Stimulated activated naive B cell treated with anti-CD40 and anti-IgM and Interleukin-4, amounts not matched to agents 10 μg/mL and 1 μg/mL and 100 μg/mL, for 72 hours (primary cell): Measurements from ENCODE around the gene PTGIS.

ENCODE experiments used
- ATAC-seq, 2 donors: fragments of 150-1000 bp; cut with Tn5 transposase; replicated peaks; 2 replicates each; pipeline ENCODE4 v1.10.0; 2021; ENCODE audit warnings: moderate library complexity in 1 of 2
- DNase-seq: peaks from one replicate; pipeline ENCODE4 v3.0.0; 2021
- H3K27ac Mint-ChIP-seq: one replicate; pipeline ENCODE4 v1.8.0; 2022; ENCODE audit warnings: mild to moderate bottlenecking, mixed read lengths
- H3K27me3 Mint-ChIP-seq, 2 donors: one replicate each; pipeline ENCODE4 v1.8.0; 2022; ENCODE audit warnings: mixed read lengths in 2 of 2
- H3K36me3 Mint-ChIP-seq, 2 donors: one replicate each; pipeline ENCODE4 v1.8.0; 2022; ENCODE audit warnings: mixed read lengths in 2 of 2, mild to moderate bottlenecking in 1 of 2
- H3K4me1 Mint-ChIP-seq, 2 donors: one replicate each; pipeline ENCODE4 v1.8.0; 2022; ENCODE audit warnings: mixed read lengths in 2 of 2, mild to moderate bottlenecking in 1 of 2
- H3K4me3 Mint-ChIP-seq, 2 donors: one replicate each; pipeline ENCODE4 v1.8.0; 2022; ENCODE audit warnings: mild to moderate bottlenecking in 2 of 2, mixed read lengths in 2 of 2, moderate library complexity in 1 of 2
- H3K9me3 Mint-ChIP-seq, 2 donors: one replicate each; pipeline ENCODE4 v1.8.0; 2022; ENCODE audit warnings: mixed read lengths in 2 of 2, mild to moderate bottlenecking in 1 of 2

PTGIS gene

DNA sequence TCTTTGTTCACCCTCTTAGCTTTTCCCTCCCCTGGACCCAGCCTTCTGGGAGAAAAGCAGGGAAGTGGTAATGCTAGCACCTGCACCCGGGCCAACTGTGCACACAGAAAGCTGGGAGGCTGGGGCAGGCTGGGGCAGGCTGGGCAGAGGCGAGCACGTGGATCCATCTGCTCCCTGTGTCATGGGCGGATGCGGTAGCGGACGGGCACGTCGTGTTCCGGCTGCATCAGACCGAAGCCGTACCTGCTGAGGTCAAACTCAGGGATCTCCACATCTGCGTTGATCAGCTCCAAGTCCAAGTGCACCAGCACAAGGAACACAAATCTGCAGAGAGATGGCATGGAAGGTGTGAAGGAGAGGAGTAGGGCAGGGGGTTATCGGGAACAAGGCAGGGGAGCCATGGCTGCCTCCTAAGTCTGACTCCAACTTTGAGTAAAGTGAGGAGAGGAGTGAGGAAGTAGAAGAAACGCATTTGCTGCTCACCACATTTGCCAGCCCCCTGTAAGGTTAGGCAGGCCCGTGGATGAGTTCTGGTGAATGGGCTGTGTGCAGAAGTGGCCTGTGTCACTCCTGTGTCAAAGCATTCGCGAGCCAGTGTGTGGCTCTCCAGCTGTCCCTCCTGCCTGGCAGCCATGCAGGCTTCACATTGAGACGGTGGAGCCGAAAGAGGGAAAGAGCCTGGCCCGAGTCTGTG is 60.0 kb downstream of the PTGIS start:
- H3K4me3 Mint-ChIP-seq: no peak overlapping the region
- DNase-seq (no peak), ATAC-seq (peak in 1 of 2 donors; percentile 29)
- no peak overlapping the region for H3K27ac Mint-ChIP-seq
- H3K4me1 Mint-ChIP-seq: peaks cover 0 to 5% of the 10 kb centered on the region in 2 donors
- peaks cover 34 to 35% of the 10 kb centered on the region in 2 donors for H3K27me3 Mint-ChIP-seq
- no peaks in the 10 kb centered on the region for H3K9me3 Mint-ChIP-seq
- no peaks in the 10 kb centered on the region for H3K36me3 Mint-ChIP-seq

DNA sequence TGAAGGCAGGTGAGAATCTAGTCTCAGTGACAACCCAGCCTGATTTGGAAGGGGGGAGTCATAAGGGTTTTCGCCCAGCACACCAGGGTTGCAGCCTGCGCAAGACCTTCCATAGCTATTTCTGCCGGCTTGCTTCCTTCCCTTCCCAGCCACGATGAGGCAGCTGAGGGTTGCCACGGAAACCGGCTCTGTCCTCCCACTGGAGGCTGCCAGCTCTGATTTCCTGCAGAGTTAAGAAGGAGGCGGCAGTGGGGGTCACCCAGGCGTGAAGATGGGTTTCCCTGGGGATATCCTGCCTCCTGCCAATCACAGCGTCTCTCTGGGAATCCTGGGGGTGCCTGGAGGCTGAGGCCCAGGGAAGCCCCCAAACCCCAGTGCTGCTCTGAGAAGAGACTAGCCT is 62.4 kb downstream of the PTGIS start:
- Mint-ChIP-seq H3K4me1 (peaks cover 0 to 5% of the 10 kb centered on the region in 2 donors), H3K36me3 (no peaks in the 10 kb centered on the region), H3K27me3 (peaks cover 35 to 39% of the 10 kb centered on the region in 2 donors), H3K27ac (no peak overlapping the region), H3K9me3 (no peaks in the 10 kb centered on the region), H3K4me3 (no peak overlapping the region)
- no peak for ATAC-seq
- DNase-seq: no peak

DNA sequence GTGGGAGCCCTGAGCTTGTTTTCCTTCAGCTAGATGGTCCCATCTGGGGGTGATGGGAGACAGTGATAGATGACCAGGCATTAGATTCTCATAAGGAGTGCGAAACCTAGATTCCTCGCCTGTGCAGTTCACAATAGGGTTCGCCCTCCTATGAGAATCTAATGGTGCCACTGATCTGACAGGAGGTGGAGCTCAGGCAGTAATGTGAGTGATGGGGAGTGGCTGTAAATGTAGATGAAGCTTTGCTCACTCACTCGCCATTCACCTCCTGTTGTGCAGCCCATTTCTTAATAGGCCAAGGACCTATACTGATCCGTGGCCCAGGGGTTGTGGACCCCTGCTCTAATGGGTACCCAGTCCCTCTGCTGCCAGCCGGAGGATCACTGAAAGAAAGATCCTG is 64.8 kb downstream of the PTGIS start:
- H3K4me1 Mint-ChIP-seq: peaks cover 0 to 3% of the 10 kb centered on the region in 2 donors
- no peak for ATAC-seq
- no peak overlapping the region for H3K4me3 Mint-ChIP-seq
- H3K9me3 Mint-ChIP-seq: peaks cover 1 to 2% of the 10 kb centered on the region in 2 donors
- no peaks in the 10 kb centered on the region for H3K36me3 Mint-ChIP-seq
- DNase-seq: no peak
- peaks cover 32 to 33% of the 10 kb centered on the region in 2 donors for H3K27me3 Mint-ChIP-seq
- H3K27ac Mint-ChIP-seq: no peak overlapping the region

DNA sequence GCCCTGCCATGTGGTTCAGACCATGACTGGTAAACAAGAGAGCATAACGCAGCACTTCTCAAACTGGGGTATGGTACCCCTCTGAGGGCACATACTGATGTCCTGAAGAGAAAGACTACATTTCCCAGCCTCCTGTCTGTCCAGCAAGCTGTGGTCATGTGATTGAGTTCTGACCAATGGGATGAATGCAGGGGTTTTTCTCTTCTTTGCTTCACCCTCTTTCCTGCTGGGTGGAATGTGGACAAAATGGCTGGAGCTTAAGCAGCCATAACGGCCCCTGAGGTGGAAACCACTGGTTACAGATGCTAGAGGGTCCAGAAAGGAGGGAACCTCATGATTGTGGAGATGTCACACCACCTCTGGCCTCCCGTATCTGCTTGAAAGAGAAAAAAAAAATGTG is 66.0 kb downstream of the PTGIS start:
- Mint-ChIP-seq H3K27me3 (peaks cover 31 to 40% of the 10 kb centered on the region in 2 donors), H3K36me3 (no peaks in the 10 kb centered on the region), H3K27ac (no peak overlapping the region), H3K4me1 (no peaks in the 10 kb centered on the region), H3K4me3 (no peak overlapping the region), H3K9me3 (peaks cover 3 to 4% of the 10 kb centered on the region in 2 donors)
- no peak for DNase-seq
- no peak for ATAC-seq

DNA sequence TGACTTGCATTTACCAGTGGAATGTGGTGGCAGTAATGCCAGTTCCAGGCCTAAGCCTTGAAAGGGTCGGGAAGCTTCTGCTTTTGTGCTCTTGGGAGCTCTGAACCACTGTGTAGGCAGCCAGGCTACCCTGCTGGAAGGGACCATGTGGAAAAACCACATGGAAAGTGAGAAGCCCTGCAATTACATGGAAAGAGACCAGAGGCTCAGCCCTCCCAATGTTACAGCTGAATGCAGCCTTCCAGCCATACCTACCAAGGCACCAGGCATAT is 70.6 kb downstream of the PTGIS start:
- ATAC-seq: no peak
- Mint-ChIP-seq H3K4me1 (no peaks in the 10 kb centered on the region), H3K27me3 (peaks cover 27 to 31% of the 10 kb centered on the region in 2 donors), H3K27ac (no peak overlapping the region), H3K9me3 (peaks cover 3 to 4% of the 10 kb centered on the region in 2 donors), H3K4me3 (no peak overlapping the region), H3K36me3 (no peaks in the 10 kb centered on the region)
- DNase-seq: no peak

DNA sequence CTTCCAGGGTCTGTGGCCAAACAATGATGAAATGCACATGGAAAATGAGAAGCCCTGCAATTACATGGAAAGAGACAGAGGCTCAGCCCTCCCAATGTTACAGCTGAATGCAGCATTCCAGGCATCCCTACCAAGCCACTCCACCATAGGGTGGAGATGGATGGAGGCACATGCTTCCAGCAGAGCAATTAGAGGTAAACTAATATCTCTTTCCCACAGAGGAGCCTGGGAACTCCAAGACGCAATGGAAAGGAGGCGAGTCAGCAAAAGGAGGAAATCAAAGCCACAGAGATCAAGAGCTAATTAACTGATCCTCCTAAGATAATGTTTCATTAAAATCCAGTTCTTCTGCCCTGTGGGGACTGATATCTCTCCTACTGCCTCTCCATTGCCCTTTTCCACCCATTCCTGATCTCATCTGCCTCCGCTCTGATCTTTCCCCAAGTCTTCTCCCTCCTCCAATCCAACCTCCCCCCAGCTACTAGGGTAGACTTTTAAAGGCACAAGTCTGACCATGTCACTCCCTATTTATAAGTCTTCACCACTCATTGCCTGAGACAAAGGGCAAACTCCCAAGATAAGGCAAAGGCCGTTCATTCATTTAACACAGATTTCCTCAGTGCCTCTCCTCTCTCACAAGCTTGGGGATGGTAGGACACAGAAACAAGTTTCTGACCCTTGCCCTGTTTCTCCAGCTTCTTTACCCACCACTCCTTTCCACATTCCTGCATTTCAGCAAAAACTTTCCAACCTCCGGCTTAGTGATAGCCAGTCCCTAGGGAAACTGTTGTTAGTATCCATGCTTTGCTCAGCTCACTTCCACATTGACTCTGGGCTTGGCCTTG is 71.2 kb downstream of the PTGIS start:
- H3K4me1 Mint-ChIP-seq: no peaks in the 10 kb centered on the region
- no peaks in the 10 kb centered on the region for H3K36me3 Mint-ChIP-seq
- peaks cover 3 to 4% of the 10 kb centered on the region in 2 donors for H3K9me3 Mint-ChIP-seq
- peaks cover 27 to 31% of the 10 kb centered on the region in 2 donors for H3K27me3 Mint-ChIP-seq
- H3K4me3 Mint-ChIP-seq: no peak overlapping the region
- DNase-seq: no peak
- ATAC-seq: no peak
- no peak overlapping the region for H3K27ac Mint-ChIP-seq

DNA sequence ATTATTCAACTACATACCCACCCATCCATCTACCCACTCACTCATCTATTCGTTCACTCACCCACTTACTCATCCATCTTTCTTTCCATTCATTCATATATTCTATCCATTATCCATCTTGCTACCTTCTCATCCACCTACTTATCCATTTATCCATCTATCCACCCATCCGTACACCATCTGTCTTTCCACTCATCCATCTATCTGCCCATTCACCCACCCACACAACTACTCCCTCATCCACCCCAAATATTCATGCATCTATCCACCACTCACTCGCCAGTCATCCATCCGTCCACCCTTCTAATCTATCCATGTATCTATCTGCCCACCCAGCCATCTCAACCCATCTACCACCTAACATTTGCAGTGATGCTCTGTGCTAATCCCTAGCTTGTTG is 71.9 kb downstream of the PTGIS start:
- ATAC-seq (no peak), DNase-seq (no peak)

DNA sequence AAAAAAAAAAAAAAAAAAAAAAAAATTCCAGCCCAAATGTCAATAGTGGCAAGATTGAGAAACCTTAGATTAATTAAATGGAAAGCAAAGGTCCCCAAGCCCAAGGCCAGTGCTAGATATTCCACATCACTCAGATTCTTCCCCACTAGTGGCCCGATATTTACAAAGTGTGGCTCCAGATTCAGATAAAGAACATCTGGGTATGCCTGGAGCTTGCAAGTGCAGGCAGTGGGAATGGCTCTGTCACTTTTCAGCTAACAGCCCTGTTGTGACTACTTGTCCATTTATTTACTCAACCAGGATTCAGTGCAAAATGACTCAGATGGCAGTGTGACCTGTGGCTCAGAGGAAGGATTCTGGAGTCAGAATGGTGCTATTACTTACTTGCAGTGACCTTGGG is 77.2 kb downstream of the PTGIS start:
- Mint-ChIP-seq H3K4me3 (no peak overlapping the region), H3K36me3 (no peaks in the 10 kb centered on the region), H3K27ac (no peak overlapping the region), H3K9me3 (peaks cover 2 to 4% of the 10 kb centered on the region in 2 donors), H3K27me3 (peaks cover 39 to 40% of the 10 kb centered on the region in 2 donors), H3K4me1 (no peaks in the 10 kb centered on the region)
- ATAC-seq: no peak
- DNase-seq: no peak

More for the DNA sequence above, 71.9 kb downstream of the PTGIS start:
- Mint-ChIP-seq H3K36me3 (no peaks in the 10 kb centered on the region), H3K27me3 (peaks cover 28 to 31% of the 10 kb centered on the region in 2 donors), H3K4me1 (no peaks in the 10 kb centered on the region), H3K27ac (no peak overlapping the region), H3K4me3 (no peak overlapping the region), H3K9me3 (peaks cover 4 to 8% of the 10 kb centered on the region in 2 donors)

DNA sequence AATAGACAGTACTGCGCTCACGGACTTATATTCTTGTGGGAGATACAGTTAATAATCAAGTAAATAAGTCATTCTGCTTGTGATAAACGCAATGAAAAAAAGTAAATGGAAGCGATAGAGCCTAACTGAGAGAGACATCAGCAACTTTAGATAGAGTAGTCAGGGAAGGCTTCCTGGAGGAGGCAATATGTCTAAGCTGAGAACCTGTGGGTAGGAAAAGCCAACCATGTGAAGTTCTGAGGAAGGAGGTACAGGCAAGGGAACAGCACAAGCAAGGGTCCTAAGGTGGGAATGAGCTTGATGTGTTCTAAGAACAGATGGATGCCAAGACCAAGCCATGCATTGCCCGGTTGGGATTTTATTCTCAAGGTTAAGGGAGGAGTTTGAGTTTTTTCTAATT is 78.2 kb downstream of the PTGIS start:
- H3K27ac Mint-ChIP-seq: no peak overlapping the region
- H3K27me3 Mint-ChIP-seq: peaks cover 46 to 47% of the 10 kb centered on the region in 2 donors
- no peak overlapping the region for H3K4me3 Mint-ChIP-seq
- ATAC-seq (no peak), DNase-seq (no peak)
- no peaks in the 10 kb centered on the region for H3K36me3 Mint-ChIP-seq
- H3K9me3 Mint-ChIP-seq: peaks cover 2 to 4% of the 10 kb centered on the region in 2 donors
- H3K4me1 Mint-ChIP-seq: no peaks in the 10 kb centered on the region

DNA sequence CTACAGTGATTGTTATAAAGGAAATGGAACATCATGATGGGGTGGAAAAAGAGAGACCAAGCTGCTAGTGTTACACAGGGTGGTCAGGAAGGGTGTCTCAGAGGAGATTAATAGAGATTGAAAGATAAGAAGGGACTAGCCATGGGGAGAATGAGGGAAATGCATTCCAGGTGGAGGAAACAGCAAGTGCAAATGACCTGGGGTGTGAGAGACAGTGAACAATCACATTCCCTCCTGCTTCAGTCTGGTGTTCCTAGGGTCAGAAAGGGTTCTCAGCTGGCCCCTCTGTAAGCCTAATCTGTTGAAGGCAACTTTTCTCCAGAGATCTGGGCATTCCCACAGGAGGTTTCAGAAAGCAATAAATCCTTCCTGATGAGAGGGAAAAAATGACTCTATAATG is 81.9 kb downstream of the PTGIS start:
- Mint-ChIP-seq H3K27me3 (peaks cover 61 to 78% of the 10 kb centered on the region in 2 donors), H3K9me3 (peaks cover 1 to 4% of the 10 kb centered on the region in 2 donors), H3K4me1 (peaks cover 4 to 9% of the 10 kb centered on the region in 2 donors), H3K36me3 (peaks cover 0 to 5% of the 10 kb centered on the region in 2 donors), H3K27ac (no peak overlapping the region), H3K4me3 (no peak overlapping the region)
- DNase-seq: no peak
- no peak for ATAC-seq

DNA sequence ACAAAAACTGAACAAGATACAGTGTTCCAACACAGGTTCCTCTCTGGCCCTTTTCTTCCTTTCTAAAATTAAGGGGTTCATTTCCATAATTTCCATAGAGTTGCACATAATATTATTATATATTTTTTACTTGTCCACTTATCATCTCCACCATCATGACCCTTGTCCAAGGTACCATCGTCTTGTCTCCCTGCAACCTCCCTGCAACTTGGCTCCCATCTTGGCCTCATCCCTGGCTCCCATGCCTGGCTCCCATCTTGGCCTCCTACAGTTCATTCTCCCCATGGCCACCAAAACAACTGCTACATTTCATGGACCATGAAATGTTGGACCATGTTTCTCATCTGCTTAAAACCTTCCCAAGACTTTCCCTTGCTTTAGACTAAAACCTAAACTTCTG is 82.4 kb downstream of the PTGIS start:
- peaks cover 1 to 4% of the 10 kb centered on the region in 2 donors for H3K9me3 Mint-ChIP-seq
- H3K27ac Mint-ChIP-seq: no peak overlapping the region
- no peak for DNase-seq
- H3K27me3 Mint-ChIP-seq: peaks cover 66 to 83% of the 10 kb centered on the region in 2 donors
- peaks cover 4 to 9% of the 10 kb centered on the region in 2 donors for H3K4me1 Mint-ChIP-seq
- H3K4me3 Mint-ChIP-seq: no peak overlapping the region
- H3K36me3 Mint-ChIP-seq: peaks cover 0 to 5% of the 10 kb centered on the region in 2 donors
- no peak for ATAC-seq

DNA sequence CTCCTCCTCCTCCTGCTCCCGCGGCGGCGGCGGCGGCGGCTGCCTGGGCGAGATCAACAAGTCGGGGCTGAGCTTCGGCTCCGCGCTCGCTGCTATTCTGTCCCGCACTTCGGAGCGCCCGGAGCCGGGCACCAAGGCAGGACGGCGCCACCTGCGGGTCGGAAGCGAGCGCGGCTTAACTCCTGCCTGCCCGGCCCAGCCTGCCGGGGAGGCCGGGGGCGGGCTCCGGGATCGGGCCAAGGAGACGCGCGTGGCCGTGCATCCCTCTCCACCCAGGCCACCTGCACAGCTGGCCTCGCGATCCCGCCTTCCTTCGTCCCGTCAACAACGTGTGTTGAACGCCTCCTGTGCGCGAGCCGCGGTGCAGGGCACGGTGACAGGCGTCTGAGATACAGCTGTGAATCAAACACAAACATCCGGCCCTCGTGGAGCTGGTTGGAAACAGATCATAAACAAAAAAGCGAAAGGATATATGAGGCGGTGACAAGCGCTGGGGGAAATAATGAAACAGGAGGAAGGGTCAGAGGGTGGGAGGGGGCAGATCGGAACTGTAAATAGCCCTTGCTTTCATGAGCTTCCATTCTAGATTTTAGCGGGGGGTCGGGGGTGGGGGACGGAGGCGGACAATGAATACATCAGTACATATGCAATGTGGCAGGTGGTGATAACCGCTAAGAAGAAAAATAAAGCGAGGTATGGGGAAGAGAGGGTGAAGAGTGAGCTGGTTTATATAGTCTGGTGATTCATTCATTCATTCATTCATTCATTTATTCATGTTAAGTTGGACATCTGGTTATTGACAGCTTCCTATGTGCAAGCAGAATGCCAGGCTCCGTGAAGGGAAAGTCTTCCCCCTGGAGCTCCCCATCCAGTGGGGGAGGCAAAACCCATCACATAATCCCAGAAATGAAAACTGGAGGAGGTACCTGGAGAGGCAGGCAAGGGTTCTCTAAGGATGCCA is 83.5 kb downstream of the PTGIS start:
- peaks cover 1 to 4% of the 10 kb centered on the region in 2 donors for H3K9me3 Mint-ChIP-seq
- ATAC-seq (peak; percentile 86 to 93), DNase-seq (peak; percentile 47)
- peaks cover 0 to 5% of the 10 kb centered on the region in 2 donors for H3K36me3 Mint-ChIP-seq
- peaks cover 4 to 9% of the 10 kb centered on the region in 2 donors for H3K4me1 Mint-ChIP-seq
- peak overlapping the region; percentile 59 for H3K27ac Mint-ChIP-seq
- peak overlapping the region; percentile 78 to 93 for H3K4me3 Mint-ChIP-seq
- H3K27me3 Mint-ChIP-seq: peaks cover 70 to 85% of the 10 kb centered on the region in 2 donors

DNA sequence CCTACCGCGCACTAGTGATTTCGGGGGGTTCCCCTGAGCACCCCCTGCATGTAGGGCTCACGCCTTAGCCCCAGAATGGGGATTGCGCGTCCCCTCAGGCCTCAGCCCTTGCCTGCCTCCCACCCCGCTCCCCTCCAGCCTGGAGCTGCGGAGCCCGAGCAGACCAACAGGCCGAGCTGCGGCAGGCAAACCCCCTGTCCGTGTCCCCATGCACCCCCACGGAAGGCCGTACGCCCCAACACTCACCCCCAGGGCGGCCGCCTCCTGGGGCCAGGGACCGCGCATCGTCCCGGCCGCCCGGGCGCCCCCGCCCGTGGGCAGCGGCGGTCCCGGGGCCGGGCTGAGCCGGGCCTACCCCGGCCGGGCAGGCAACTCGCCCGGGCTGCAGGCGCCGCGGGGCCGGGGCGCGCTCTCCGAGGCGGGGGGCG is 84.2 kb downstream of the PTGIS start:
- H3K27ac Mint-ChIP-seq: no peak overlapping the region
- ATAC-seq: peak in 1 of 2 donors; percentile 2
- peaks cover 0 to 5% of the 10 kb centered on the region in 2 donors for H3K36me3 Mint-ChIP-seq
- H3K4me3 Mint-ChIP-seq: peak overlapping the region in 1 of 2 donors; percentile 78
- no peak for DNase-seq
- peaks cover 4 to 9% of the 10 kb centered on the region in 2 donors for H3K4me1 Mint-ChIP-seq
- H3K27me3 Mint-ChIP-seq: peaks cover 70 to 85% of the 10 kb centered on the region in 2 donors
- H3K9me3 Mint-ChIP-seq: peaks cover 4% of the 10 kb centered on the region in 2 donors
